ENCODE measurements around the gene DGKD.

Gene DGKD

GRCh38 chr2:233480490-233481202 lies 126.4 kb downstream of the DGKD start:
- peak; percentile 37 for DNase-seq

GRCh38 chr2:233481368-233482142 lies 127.3 kb downstream of the DGKD start:
- DNase-seq: no peak

GRCh38 chr2:233482616-233483015 lies 128.3 kb downstream of the DGKD start:
- no peak for DNase-seq

GRCh38 chr2:233485726-233486125 lies 131.4 kb downstream of the DGKD start:
- no peak for DNase-seq

- no peak for DNase-seq
Observed at GRCh38 chr2:233486357-233486756, 132.1 kb downstream of the DGKD start.

- no peak for DNase-seq
Observed at GRCh38 chr2:233486778-233487552, 132.7 kb downstream of the DGKD start.

DNA sequence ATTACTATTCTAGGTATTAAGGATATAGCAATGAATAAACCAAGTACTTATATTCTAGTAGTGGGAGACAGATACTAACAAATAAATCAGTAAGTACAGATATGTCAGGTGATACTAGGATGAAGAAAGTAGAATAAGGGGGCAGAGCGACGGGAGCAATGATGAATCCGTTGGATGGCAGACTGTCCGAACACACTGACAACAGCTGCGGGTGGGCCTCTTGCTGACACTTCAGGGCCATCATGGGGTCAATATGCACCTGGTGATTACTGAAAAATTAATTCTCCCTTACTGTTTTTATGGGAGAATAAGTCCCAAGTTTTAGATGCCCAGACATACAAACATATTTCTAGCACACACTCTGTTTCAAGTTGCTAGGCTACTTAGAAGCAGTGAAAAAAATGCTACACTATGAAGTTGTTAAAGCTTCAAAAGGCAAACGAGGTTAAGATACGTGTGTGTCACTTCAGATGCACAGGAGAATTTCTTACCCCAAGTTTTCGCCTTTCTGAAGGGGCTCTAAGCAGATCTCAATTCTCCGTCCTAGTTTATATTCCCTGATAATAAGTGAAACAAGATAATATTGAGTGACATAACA lies 133.6 kb downstream of the DGKD start:
- no peak for DNase-seq

- no peak for DNase-seq
Observed at GRCh38 chr2:233489143-233489542, 134.8 kb downstream of the DGKD start.

- DNase-seq: no peak
Observed at GRCh38 chr2:233489666-233490065, 135.4 kb downstream of the DGKD start.

DNA sequence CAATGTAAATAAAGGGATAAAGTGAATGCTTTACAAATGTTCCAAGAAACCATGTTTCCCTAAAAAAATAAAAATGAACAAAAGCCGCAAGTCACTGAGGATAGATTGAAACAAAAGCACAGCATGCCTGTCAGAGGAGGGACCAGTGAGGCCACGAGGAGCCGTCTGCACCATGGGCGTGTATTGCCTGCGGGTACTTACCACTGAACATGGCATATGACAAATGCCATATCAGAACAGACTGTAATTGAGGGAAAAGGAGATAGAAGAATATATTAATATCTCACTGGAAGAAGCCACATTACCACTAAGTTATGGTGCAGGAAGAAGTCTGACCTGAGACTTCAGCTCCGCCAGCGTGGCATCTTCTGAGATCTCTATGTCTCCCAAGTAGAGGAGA lies 136.5 kb downstream of the DGKD start:
- no peak for DNase-seq

GRCh38 chr2:233491326-233491725 lies 137.0 kb downstream of the DGKD start:
- DNase-seq: no peak

- no peak for DNase-seq
Observed at GRCh38 chr2:233492078-233492477, 137.8 kb downstream of the DGKD start.

GRCh38 chr2:233492751-233493150 lies 138.5 kb downstream of the DGKD start:
- no peak for DNase-seq

- no peak for DNase-seq
Observed at GRCh38 chr2:233495503-233496496, 141.5 kb downstream of the DGKD start.

DNA sequence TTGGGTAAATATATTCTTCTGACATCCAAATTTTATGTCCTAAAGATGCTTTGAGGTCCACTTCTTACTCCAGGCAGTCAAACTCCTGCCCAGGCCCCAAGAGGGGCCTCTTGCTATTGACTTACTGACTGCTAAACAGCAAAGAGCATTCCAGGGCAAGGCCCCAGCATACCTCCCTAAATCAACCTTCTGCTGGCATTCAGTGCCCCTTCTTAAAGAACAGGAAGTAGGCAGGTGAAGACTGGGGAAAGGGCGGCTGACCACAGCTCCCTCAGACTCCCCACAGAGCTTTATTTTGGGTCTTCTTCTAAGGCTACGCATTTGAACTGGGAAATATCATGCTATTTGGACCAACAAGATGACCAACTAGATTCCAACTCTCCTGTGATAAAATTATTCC lies 143.4 kb downstream of the DGKD start:
- no peak for DNase-seq

GRCh38 chr2:233498126-233498525 lies 143.8 kb downstream of the DGKD start:
- no peak for DNase-seq

- no peak for DNase-seq
Observed at GRCh38 chr2:233499928-233500327, 145.6 kb downstream of the DGKD start.

GRCh38 chr2:233501198-233502076 lies 147.1 kb downstream of the DGKD start:
- DNase-seq: no peak

GRCh38 chr2:233503481-233503880 lies 149.2 kb downstream of the DGKD start:
- no peak for DNase-seq

GRCh38 chr2:233503947-233504637 lies 149.8 kb downstream of the DGKD start:
- no peak for DNase-seq
